Measurements from ENCODE around the gene RBMS1.

- no peak for TF ChIP-seq CTCF (IDR thresholded peaks at IDR 0.05)
- no peak for TF ChIP-seq POLR2A (IDR thresholded peaks at IDR 0.05)
- no peak for TF ChIP-seq POLR2AphosphoS5 (IDR thresholded peaks at IDR 0.05)
Observed at GRCh38 chr2:160506371-160507045, 12.9 kb upstream of the RBMS1 start.

Data from sigmoid colon (tissue), 4 donors.